ENCODE results near the gene AIFM2. TPM values are rescaled to one million over a fixed set of nuclear protein-coding genes. Genes with fewer than 3 reads are reported as not detected.

AIFM2 gene
- total RNA-seq, 1 experiment from 2014 or later, result 0.78 TPM

- in situ Hi-C loops (cut with HindIII; ENCODE audit: low sequenced_read_pairs), result no loop called here
- DNase-seq (ENCODE audit: low spot score), result no peak
These were observed 14.6 kb upstream of the AIFM2 start for GRCh38 chr10:70147259-70147625.

GRCh38 chr10:70146489-70147258 lies 14.0 kb upstream of the AIFM2 start, which contains the start of gene TYSND1:
Gene TYSND1 (minus strand): TSS chr10:70146700. CDS start chr10:70146586, 114 bp downstream.
- in situ Hi-C loops (cut with HindIII; ENCODE audit: low sequenced_read_pairs), result no loop called here
- DNase-seq (ENCODE audit: low spot score), result peak; percentile 99

- in situ Hi-C loops (cut with HindIII; ENCODE audit: low sequenced_read_pairs), result no loop called here
- DNase-seq (ENCODE audit: low spot score), result peak; percentile 59
These were observed 13.3 kb upstream of the AIFM2 start for GRCh38 chr10:70145666-70146488.

- in situ Hi-C loops (cut with HindIII; ENCODE audit: low sequenced_read_pairs), result no loop called here
- DNase-seq (ENCODE audit: low spot score), result peak; percentile 22
These were observed 12.6 kb upstream of the AIFM2 start for GRCh38 chr10:70145166-70145665.

- in situ Hi-C loops (cut with HindIII; ENCODE audit: low sequenced_read_pairs), result no loop called here
- DNase-seq (ENCODE audit: low spot score), result no peak
These were observed 11.9 kb upstream of the AIFM2 start for GRCh38 chr10:70144372-70145110.

- in situ Hi-C loops (cut with HindIII; ENCODE audit: low sequenced_read_pairs), result no loop called here
- no peak for DNase-seq (ENCODE audit: low spot score)
These were observed 9.9 kb upstream of the AIFM2 start for GRCh38 chr10:70142555-70142954.

GRCh38 chr10:70140297-70140696 lies 7.7 kb upstream of the AIFM2 start:
- in situ Hi-C loops (cut with HindIII; ENCODE audit: low sequenced_read_pairs), result no loop called here

GRCh38 chr10:70139997-70140250 lies 7.3 kb upstream of the AIFM2 start:
- in situ Hi-C loops (cut with HindIII; ENCODE audit: low sequenced_read_pairs), result no loop called here
- no peak for DNase-seq (ENCODE audit: low spot score)

More at GRCh38 chr10:70140297-70140696, 7.7 kb upstream of the AIFM2 start:
- no peak for DNase-seq (ENCODE audit: low spot score)

- in situ Hi-C loops (cut with HindIII; ENCODE audit: low sequenced_read_pairs), result no loop called here
- DNase-seq (ENCODE audit: low spot score), result no peak
These were observed 6.7 kb upstream of the AIFM2 start for GRCh38 chr10:70139151-70139996.

GRCh38 chr10:70137927-70138883 lies 5.6 kb upstream of the AIFM2 start:
- in situ Hi-C loops (cut with HindIII; ENCODE audit: low sequenced_read_pairs), result no loop called here

GRCh38 chr10:70137135-70137534 lies 4.5 kb upstream of the AIFM2 start:
- DNase-seq (ENCODE audit: low spot score), result no peak
- in situ Hi-C loops (cut with HindIII; ENCODE audit: low sequenced_read_pairs), result no loop called here

More at GRCh38 chr10:70137927-70138883, 5.6 kb upstream of the AIFM2 start:
- DNase-seq (ENCODE audit: low spot score), result no peak

- in situ Hi-C loops (cut with HindIII; ENCODE audit: low sequenced_read_pairs), result no loop called here
- DNase-seq (ENCODE audit: low spot score), result peak; percentile 51
These were observed 3.1 kb upstream of the AIFM2 start for GRCh38 chr10:70135684-70136083.

- in situ Hi-C loops (cut with HindIII; ENCODE audit: low sequenced_read_pairs), result no loop called here
- DNase-seq (ENCODE audit: low spot score), result no peak
These were observed 2.4 kb upstream of the AIFM2 start for GRCh38 chr10:70135046-70135445.

- no peak for DNase-seq (ENCODE audit: low spot score)
- in situ Hi-C loops (cut with HindIII; ENCODE audit: low sequenced_read_pairs), result no loop called here
These were observed 1.1 kb downstream of the AIFM2 start for GRCh38 chr10:70131560-70131937.

- DNase-seq (ENCODE audit: low spot score), result no peak
- in situ Hi-C loops (cut with HindIII; ENCODE audit: low sequenced_read_pairs), result no loop called here
These were observed 1.6 kb downstream of the AIFM2 start for GRCh38 chr10:70130878-70131559.

GRCh38 chr10:70126700-70127395 lies 5.8 kb downstream of the AIFM2 start:
- in situ Hi-C loops (cut with HindIII; ENCODE audit: low sequenced_read_pairs), result no loop called here
- no peak for DNase-seq (ENCODE audit: low spot score)
